ENCODE measurements around the gene MLIP.

The MLIP gene

DNA sequence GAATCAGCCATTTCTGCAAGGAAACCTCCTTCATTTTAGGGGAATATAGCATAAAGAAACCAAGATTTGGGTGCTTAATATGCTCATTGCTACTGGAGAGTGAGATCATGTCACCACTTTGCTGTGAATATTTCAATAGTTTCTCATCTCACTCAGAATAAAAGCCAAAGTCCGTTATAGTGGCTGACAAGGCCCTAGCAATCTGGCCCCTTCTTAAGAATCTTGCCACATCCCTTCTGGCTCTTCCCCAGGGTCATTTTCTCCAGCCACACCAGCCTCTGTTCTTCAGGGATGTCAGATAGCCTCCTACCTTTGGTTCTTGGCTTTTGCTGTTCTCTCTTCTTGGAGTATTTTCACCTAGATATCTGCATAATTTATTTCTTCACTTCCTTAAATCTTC, 24.8 kb upstream of the MLIP start:
- H3K27ac ChIP-seq: no peak overlapping the region
- TF ChIP-seq ZFX (IDR thresholded peaks at IDR 0.05): no peak
- TF ChIP-seq, protein P1, sequence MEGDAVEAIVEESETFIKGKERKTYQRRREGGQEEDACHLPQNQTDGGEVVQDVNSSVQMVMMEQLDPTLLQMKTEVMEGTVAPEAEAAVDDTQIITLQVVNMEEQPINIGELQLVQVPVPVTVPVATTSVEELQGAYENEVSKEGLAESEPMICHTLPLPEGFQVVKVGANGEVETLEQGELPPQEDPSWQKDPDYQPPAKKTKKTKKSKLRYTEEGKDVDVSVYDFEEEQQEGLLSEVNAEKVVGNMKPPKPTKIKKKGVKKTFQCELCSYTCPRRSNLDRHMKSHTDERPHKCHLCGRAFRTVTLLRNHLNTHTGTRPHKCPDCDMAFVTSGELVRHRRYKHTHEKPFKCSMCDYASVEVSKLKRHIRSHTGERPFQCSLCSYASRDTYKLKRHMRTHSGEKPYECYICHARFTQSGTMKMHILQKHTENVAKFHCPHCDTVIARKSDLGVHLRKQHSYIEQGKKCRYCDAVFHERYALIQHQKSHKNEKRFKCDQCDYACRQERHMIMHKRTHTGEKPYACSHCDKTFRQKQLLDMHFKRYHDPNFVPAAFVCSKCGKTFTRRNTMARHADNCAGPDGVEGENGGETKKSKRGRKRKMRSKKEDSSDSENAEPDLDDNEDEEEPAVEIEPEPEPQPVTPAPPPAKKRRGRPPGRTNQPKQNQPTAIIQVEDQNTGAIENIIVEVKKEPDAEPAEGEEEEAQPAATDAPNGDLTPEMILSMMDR (conservative IDR thresholded peaks at IDR 0.05): no peak

DNA sequence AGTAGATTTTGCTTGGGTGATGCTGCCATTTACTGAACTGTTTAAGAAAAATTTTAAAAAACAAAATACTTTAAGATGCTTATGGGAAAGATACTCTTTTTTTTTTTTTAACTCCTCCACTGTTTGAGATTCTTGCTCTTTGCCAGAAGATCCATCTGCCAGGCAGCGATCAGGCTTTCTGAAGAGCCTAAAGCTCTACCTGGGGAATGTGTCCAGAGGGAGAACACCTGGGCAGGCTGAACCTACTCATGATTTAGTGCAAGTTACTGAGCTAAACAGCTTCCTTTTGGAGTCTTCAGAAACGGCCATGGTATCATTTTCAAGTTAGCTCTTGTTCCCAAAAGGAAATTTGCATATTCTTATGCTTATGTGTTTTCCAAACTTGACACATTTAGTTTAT, 23.5 kb upstream of the MLIP start:
- no peak overlapping the region for H3K27ac ChIP-seq
- no peak for TF ChIP-seq ZFX (IDR thresholded peaks at IDR 0.05)
- TF ChIP-seq, protein P1 (conservative IDR thresholded peaks at IDR 0.05): no peak

DNA sequence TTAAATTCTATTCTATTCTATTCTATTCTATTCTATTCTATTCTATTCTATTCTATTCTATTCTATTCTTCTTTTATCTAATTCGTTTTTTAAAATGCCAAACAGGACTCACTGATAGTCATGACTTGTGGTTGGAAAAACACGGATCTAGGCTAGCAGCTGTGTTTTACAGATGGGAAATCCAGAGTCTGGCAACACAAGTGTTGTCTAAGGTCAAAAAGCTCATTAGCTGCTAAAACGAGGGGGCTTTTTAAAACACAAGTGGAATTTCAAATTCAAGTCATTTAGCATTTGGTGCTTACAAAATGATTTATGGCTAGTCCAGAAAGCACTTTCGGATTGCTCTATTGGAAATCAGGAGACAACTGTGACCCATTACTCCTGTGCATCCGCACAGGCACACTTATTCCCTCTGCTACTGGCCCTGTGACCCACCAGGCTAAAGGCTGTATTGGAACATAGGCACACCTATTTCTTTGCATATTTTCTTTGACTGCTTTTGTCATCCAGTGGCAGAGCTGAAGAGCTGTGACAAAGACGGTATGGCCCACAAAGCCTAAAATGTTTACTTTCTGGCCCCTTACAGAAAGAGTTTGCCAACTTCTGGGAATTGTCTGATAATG, 17.8 kb upstream of the MLIP start:
- TF ChIP-seq ZFX (IDR thresholded peaks at IDR 0.05): no peak
- TF ChIP-seq, protein P1 (conservative IDR thresholded peaks at IDR 0.05): no peak
- no peak overlapping the region for H3K27ac ChIP-seq

DNA sequence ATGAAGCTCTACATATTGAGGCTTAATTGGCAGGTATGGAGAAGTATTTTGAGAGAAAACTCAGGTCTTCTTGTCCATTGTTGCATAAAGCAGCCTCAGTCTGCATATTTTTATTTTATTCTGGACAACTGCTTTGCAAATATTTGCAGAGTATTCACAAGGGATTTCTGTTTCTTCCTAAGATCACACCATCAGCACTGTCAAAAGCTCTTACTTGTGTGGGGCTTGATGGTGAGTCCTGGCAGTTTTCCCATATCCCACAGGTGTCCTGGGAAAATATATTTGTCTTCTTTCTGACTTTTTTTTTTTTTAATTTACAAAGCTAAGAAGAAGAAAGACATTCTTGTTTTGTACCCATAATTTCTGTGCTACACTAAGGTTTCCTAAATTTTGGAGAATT, 16.9 kb upstream of the MLIP start:
- TF ChIP-seq ZFX (IDR thresholded peaks at IDR 0.05): no peak
- TF ChIP-seq, protein P1 (conservative IDR thresholded peaks at IDR 0.05): no peak
- no peak overlapping the region for H3K27ac ChIP-seq

GRCh38 chr6:54094786-54095185, 16.5 kb upstream of the MLIP start:
- no peak overlapping the region for H3K27ac ChIP-seq
- TF ChIP-seq ZFX (IDR thresholded peaks at IDR 0.05): no peak
- TF ChIP-seq, protein P1 (conservative IDR thresholded peaks at IDR 0.05): no peak

DNA sequence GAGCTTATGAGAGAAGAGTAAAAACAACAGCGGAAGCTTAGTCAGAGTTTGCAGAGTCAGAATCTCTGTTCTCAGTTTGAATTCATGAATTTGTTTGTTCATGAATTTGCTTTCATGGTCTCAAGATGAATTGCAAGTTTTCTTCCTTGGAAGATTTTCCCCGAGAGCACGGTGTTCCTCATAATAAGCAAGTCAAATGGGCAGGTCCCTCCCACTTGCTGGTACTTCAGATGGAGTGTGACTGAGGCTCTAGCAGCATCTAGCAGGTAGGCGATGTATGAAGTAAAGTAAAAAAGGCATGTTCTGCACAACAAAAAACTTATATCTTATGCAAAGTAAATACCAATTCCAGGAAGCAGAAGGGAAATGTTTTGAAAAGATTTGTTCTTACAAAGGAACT, 15.5 kb upstream of the MLIP start:
- no peak overlapping the region for H3K27ac ChIP-seq
- TF ChIP-seq ZFX (IDR thresholded peaks at IDR 0.05): no peak
- TF ChIP-seq, protein P1 (conservative IDR thresholded peaks at IDR 0.05): no peak

DNA sequence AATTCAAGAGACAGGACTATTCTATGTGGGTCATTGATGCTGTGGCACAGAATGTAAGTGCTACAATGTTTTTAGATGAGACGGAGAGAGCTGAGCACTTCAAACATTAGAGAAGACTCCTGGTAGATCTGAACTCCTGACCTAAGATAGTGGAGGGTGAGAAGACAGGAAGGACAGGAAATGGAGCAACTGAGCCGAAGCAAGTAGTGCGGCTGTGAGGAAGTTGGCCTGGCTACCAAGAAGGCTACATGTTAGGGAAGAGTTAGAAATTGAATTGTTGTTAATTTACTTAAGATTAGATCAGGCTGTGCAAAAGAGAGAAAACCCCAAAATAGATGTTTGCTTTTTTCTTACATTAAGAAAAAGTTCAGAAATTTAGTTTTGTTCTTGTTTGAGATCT, 14.4 kb upstream of the MLIP start:
- TF ChIP-seq, protein P1 (conservative IDR thresholded peaks at IDR 0.05): no peak
- no peak for TF ChIP-seq ZFX (IDR thresholded peaks at IDR 0.05)
- H3K27ac ChIP-seq: no peak overlapping the region
